ENCODE data around the gene DEPDC5. TPM values are rescaled to one million over a fixed set of nuclear protein-coding genes. Genes with fewer than 3 reads are reported as not detected.

DEPDC5 gene
- total RNA-seq, 1 donor from 2014 or later: 13.0 TPM

- Histone ChIP-seq H3K27me3 (ENCODE audit: insufficient read depth, low read length) (no peaks in the 10 kb centered on the region), H3K4me2 (ENCODE audit: low read length) (no peak overlapping the region), H3K4me3 (ENCODE audit: insufficient read depth, low read depth, low read length) (no peak overlapping the region), H3K9me3 (ENCODE audit: insufficient read depth, low read depth, low read length) (no peaks in the 10 kb centered on the region), H3K27ac (ENCODE audit: low read depth, low read length) (no peak overlapping the region), H2AFZ (ENCODE audit: low read depth, low read length) (no peak overlapping the region), H4K20me1 (ENCODE audit: insufficient read depth, low read length) (no peaks in the 10 kb centered on the region), H3K4me1 (ENCODE audit: insufficient read depth, low read length) (no peaks in the 10 kb centered on the region), H3K36me3 (ENCODE audit: insufficient read depth, low read length) (peaks cover 3% of the 10 kb centered on the region), H3K9ac (ENCODE audit: low read length) (no peak overlapping the region), H3K79me2 (ENCODE audit: insufficient read depth, low read length) (no peaks in the 10 kb centered on the region)
- DNase-seq (ENCODE audit: low read depth) (no peak), FAIRE-seq (no peak)
- Mint-ChIP-seq H3K36me3 (ENCODE audit: low read depth, unreplicated experiment) (peaks cover 14% of the 10 kb centered on the region), H3K9me3 (ENCODE audit: unreplicated experiment) (no peaks in the 10 kb centered on the region), H3K27ac (ENCODE audit: unreplicated experiment) (no peak overlapping the region), H3K4me1 (ENCODE audit: low read depth, unreplicated experiment) (peaks cover 7% of the 10 kb centered on the region), H3K4me3 (ENCODE audit: unreplicated experiment) (no peak overlapping the region), H3K27me3 (ENCODE audit: low read depth, unreplicated experiment) (peaks cover 2% of the 10 kb centered on the region)
- TF ChIP-seq EZH2 (IDR thresholded peaks at IDR 0.05; ENCODE audit: insufficient read depth, low read length): no peak
Observed at GRCh38 chr22:31901388-31902137, 147.7 kb downstream of the DEPDC5 start.

DNA sequence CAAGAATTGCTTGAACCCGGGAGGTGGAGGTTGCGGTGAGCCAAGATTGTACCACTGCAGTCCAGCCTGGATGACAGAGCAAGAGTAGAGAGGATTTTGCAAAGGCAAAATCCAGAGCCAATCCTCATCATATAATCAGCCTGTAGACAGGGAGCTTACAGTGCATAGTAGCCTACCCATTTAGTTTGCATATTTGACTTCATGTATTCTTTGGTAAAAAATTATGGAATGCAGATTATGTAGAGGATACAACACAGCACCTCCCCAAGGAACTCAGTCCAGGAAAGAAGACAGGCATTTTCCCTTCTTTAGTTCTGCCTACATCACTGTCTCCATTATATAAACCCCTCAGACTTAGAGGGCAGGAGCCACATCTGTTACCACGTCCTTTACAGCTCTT is 150.8 kb downstream of the DEPDC5 start:
- peaks cover 22% of the 10 kb centered on the region for H3K36me3 Mint-ChIP-seq (ENCODE audit: low read depth, unreplicated experiment)
- no peak overlapping the region for H3K4me3 Mint-ChIP-seq (ENCODE audit: unreplicated experiment)
- no peak for FAIRE-seq
- DNase-seq (ENCODE audit: low read depth): no peak
- Histone ChIP-seq H3K9me3 (ENCODE audit: insufficient read depth, low read depth, low read length) (no peaks in the 10 kb centered on the region), H3K4me2 (ENCODE audit: low read length) (no peak overlapping the region), H3K27me3 (ENCODE audit: insufficient read depth, low read length) (no peaks in the 10 kb centered on the region), H3K36me3 (ENCODE audit: insufficient read depth, low read length) (peaks cover 3% of the 10 kb centered on the region), H3K4me3 (ENCODE audit: insufficient read depth, low read depth, low read length) (no peak overlapping the region), H3K79me2 (ENCODE audit: insufficient read depth, low read length) (no peaks in the 10 kb centered on the region), H2AFZ (ENCODE audit: low read depth, low read length) (no peak overlapping the region), H4K20me1 (ENCODE audit: insufficient read depth, low read length) (no peaks in the 10 kb centered on the region), H3K27ac (ENCODE audit: low read depth, low read length) (no peak overlapping the region), H3K4me1 (ENCODE audit: insufficient read depth, low read length) (no peaks in the 10 kb centered on the region), H3K9ac (ENCODE audit: low read length) (no peak overlapping the region)
- TF ChIP-seq EZH2 (IDR thresholded peaks at IDR 0.05; ENCODE audit: insufficient read depth, low read length): no peak
- TF ChIP-seq, protein P1, sequence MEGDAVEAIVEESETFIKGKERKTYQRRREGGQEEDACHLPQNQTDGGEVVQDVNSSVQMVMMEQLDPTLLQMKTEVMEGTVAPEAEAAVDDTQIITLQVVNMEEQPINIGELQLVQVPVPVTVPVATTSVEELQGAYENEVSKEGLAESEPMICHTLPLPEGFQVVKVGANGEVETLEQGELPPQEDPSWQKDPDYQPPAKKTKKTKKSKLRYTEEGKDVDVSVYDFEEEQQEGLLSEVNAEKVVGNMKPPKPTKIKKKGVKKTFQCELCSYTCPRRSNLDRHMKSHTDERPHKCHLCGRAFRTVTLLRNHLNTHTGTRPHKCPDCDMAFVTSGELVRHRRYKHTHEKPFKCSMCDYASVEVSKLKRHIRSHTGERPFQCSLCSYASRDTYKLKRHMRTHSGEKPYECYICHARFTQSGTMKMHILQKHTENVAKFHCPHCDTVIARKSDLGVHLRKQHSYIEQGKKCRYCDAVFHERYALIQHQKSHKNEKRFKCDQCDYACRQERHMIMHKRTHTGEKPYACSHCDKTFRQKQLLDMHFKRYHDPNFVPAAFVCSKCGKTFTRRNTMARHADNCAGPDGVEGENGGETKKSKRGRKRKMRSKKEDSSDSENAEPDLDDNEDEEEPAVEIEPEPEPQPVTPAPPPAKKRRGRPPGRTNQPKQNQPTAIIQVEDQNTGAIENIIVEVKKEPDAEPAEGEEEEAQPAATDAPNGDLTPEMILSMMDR (IDR thresholded peaks at IDR 0.05; ENCODE audit: insufficient read depth, low read depth, low read length): no peak
- H3K4me1 Mint-ChIP-seq (ENCODE audit: low read depth, unreplicated experiment): no peaks in the 10 kb centered on the region
- no peaks in the 10 kb centered on the region for H3K9me3 Mint-ChIP-seq (ENCODE audit: unreplicated experiment)
- no peak overlapping the region for H3K27ac Mint-ChIP-seq (ENCODE audit: unreplicated experiment)
- peaks cover 2% of the 10 kb centered on the region for H3K27me3 Mint-ChIP-seq (ENCODE audit: low read depth, unreplicated experiment)

GRCh38 chr22:31905356-31905755 is 151.5 kb downstream of the DEPDC5 start:
- no peak for TF ChIP-seq EZH2 (IDR thresholded peaks at IDR 0.05; ENCODE audit: insufficient read depth, low read length)
- TF ChIP-seq, protein P1 (IDR thresholded peaks at IDR 0.05; ENCODE audit: insufficient read depth, low read depth, low read length): no peak
- no peak overlapping the region for H3K27ac ChIP-seq (ENCODE audit: low read depth, low read length)
- H3K4me1 Mint-ChIP-seq (ENCODE audit: low read depth, unreplicated experiment): no peaks in the 10 kb centered on the region
- no peaks in the 10 kb centered on the region for H3K27me3 ChIP-seq (ENCODE audit: insufficient read depth, low read length)
- peaks cover 24% of the 10 kb centered on the region for H3K36me3 Mint-ChIP-seq (ENCODE audit: low read depth, unreplicated experiment)
- FAIRE-seq: no peak
- H3K4me2 ChIP-seq (ENCODE audit: low read length): no peak overlapping the region
- H3K36me3 ChIP-seq (ENCODE audit: insufficient read depth, low read length): peaks cover 3% of the 10 kb centered on the region
- H3K4me1 ChIP-seq (ENCODE audit: insufficient read depth, low read length): no peaks in the 10 kb centered on the region
- H3K27me3 Mint-ChIP-seq (ENCODE audit: low read depth, unreplicated experiment): peaks cover 2% of the 10 kb centered on the region
- no peaks in the 10 kb centered on the region for H3K79me2 ChIP-seq (ENCODE audit: insufficient read depth, low read length)
- no peaks in the 10 kb centered on the region for H4K20me1 ChIP-seq (ENCODE audit: insufficient read depth, low read length)
- no peaks in the 10 kb centered on the region for H3K9me3 ChIP-seq (ENCODE audit: insufficient read depth, low read depth, low read length)
- no peak for DNase-seq (ENCODE audit: low read depth)
- H2AFZ ChIP-seq (ENCODE audit: low read depth, low read length): no peak overlapping the region
- H3K9me3 Mint-ChIP-seq (ENCODE audit: unreplicated experiment): no peaks in the 10 kb centered on the region
- no peak overlapping the region for H3K4me3 ChIP-seq (ENCODE audit: insufficient read depth, low read depth, low read length)
- H3K27ac Mint-ChIP-seq (ENCODE audit: unreplicated experiment): no peak overlapping the region
- no peak overlapping the region for H3K9ac ChIP-seq (ENCODE audit: low read length)
- H3K4me3 Mint-ChIP-seq (ENCODE audit: unreplicated experiment): no peak overlapping the region
